Measurements from ENCODE around the gene RXFP3.

- TF ChIP-seq CTCF (IDR thresholded peaks at IDR 0.05; ENCODE audit: insufficient read depth, low read depth, low read length) (no peak), EZH2 (IDR thresholded peaks at IDR 0.05; ENCODE audit: insufficient read depth, low read length) (no peak)
Measured at GRCh38 chr5:33980030-33980429, 43.8 kb downstream of the RXFP3 start.

Data from astrocyte (in vitro differentiated cells and primary cell).